IMR-90 (cell line): ENCODE measurements around the gene SNRNP70. TPM values are rescaled to one million over a fixed set of nuclear protein-coding genes. Genes with fewer than 3 reads are reported as not detected.

ENCODE experiments used
- ATAC-seq: fragments of 200-7000 bp; cut with Tn5 transposase; 2 replicates; pipeline ENCODE4 v1.9.1; 2020; ENCODE audit warnings: low read depth, mild to moderate bottlenecking, moderate library complexity
- BruUV-seq: library from RNA; stranded (reverse); fragments of 400-500 nt; replicated peaks from 2 replicates; lab custom pipeline; 2021; lab: Mats Ljungman, UMichigan
- CTCF ChIA-PET: fragments of 300-600 bp; formaldehyde crosslinking; extraction: SDS; loops from one replicate; lab custom pipeline; 2021; ENCODE audit warnings: antibody characterized with exemption; lab: Yijun Ruan, JAX
- POLR2A ChIA-PET: fragments of 300-600 bp; sonication (Branson Sonifier 250); formaldehyde crosslinking; loops from one replicate; lab custom pipeline; 2022; ENCODE audit warnings: antibody characterized with exemption; ENCODE audit not compliant: unreplicated experiment; lab: Charles Lee
- DNase-seq: peaks from one replicate; pipeline ENCODE4 v3.0.0; 2013
- H2AFZ ChIP-seq: replicated peaks from 2 replicates; pipeline ENCODE3; 2013; ENCODE audit warnings: low read length, mild to moderate bottlenecking; ENCODE audit not compliant: poor library complexity
- H2AK5ac ChIP-seq: 2 replicates; pipeline ENCODE4 v1.6.1; 2013; ENCODE audit warnings: low read depth, low read length, inconsistent platforms
- H2AK9ac ChIP-seq: replicated peaks from 2 replicates; pipeline ENCODE3; 2013; ENCODE audit warnings: mild to moderate bottlenecking, low read depth, low read length, moderate library complexity; ENCODE audit not compliant: poor library complexity
- H2BK120ac ChIP-seq: 2 replicates; pipeline ENCODE4 v1.6.1; 2013; ENCODE audit warnings: low read depth, low read length, inconsistent platforms
- H2BK15ac ChIP-seq: 3 replicates; pipeline ENCODE4 v1.6.1; 2013; ENCODE audit warnings: low read depth, low read length, inconsistent platforms
- H2BK20ac ChIP-seq: 2 replicates; pipeline ENCODE4 v1.6.1; 2013; ENCODE audit warnings: low read depth, mild to moderate bottlenecking, inconsistent platforms, low read length, moderate library complexity
- H2BK5ac ChIP-seq: 2 replicates; pipeline ENCODE4 v1.6.1; 2013; ENCODE audit warnings: mild to moderate bottlenecking, low read depth, low read length, inconsistent platforms; ENCODE audit not compliant: poor library complexity, severe bottlenecking
- H3K14ac ChIP-seq: replicated peaks from 2 replicates; pipeline ENCODE4 v1.6.1; 2013; ENCODE audit warnings: low read depth, low read length, inconsistent platforms
- H3K18ac ChIP-seq: 2 replicates; pipeline ENCODE4 v1.6.1; 2013; ENCODE audit warnings: low read depth, low read length, control low read depth
- H3K23ac ChIP-seq: 2 replicates; pipeline ENCODE4 v1.6.1; 2013; ENCODE audit warnings: low read depth, low read length, inconsistent platforms
- H3K27ac ChIP-seq: 2 replicates; pipeline ENCODE4 v1.5.1; 2013; ENCODE audit warnings: mild to moderate bottlenecking, control low read depth, low read length; ENCODE audit not compliant: insufficient read depth
- H3K27me3 ChIP-seq: 2 replicates; pipeline ENCODE4 v1.6.1; 2013; ENCODE audit warnings: low read length; ENCODE audit not compliant: control insufficient read depth, insufficient read depth
- H3K36me3 ChIP-seq: 2 replicates; pipeline ENCODE4 v1.6.1; 2013; ENCODE audit warnings: low read length, mixed read lengths; ENCODE audit not compliant: control insufficient read depth, insufficient read depth
- H3K4ac ChIP-seq: 2 replicates; pipeline ENCODE4 v1.6.1; 2013; ENCODE audit warnings: low read depth, low read length, inconsistent platforms
- H3K4me1 ChIP-seq: 2 replicates; pipeline ENCODE4 v1.6.1; 2013; ENCODE audit warnings: low read length, mixed read lengths; ENCODE audit not compliant: control insufficient read depth, insufficient read depth
- H3K4me2 ChIP-seq: 2 replicates; pipeline ENCODE4 v1.6.1; 2013; ENCODE audit warnings: low read depth, mild to moderate bottlenecking, control low read depth, low read length, moderate library complexity
- H3K4me3 ChIP-seq: 2 replicates; pipeline ENCODE4 v1.5.1; 2013; ENCODE audit warnings: low read depth, mild to moderate bottlenecking, control low read depth, low read length, moderate library complexity; ENCODE audit not compliant: insufficient read depth
- H3K56ac ChIP-seq: 2 replicates; pipeline ENCODE4 v1.6.1; 2013; ENCODE audit warnings: low read length, inconsistent platforms; ENCODE audit not compliant: insufficient read depth; ENCODE audit errors: extremely low read depth
- H3K79me1 ChIP-seq, 2 experiments: 2 replicates each; pipeline ENCODE4 v1.6.1; 2013; ENCODE audit warnings: low read length in 2 of 2, inconsistent platforms in 1 of 2, low read depth in 1 of 2
- H3K9ac ChIP-seq: 2 replicates; pipeline ENCODE4 v1.6.1; 2013; ENCODE audit warnings: low read depth, low read length, control low read depth
- H3K9me1 ChIP-seq: 2 replicates; pipeline ENCODE4 v1.6.1; 2013; ENCODE audit warnings: low read length, inconsistent platforms; ENCODE audit not compliant: insufficient read depth
- H3K9me3 ChIP-seq: 2 replicates; pipeline ENCODE4 v1.6.1; 2013; ENCODE audit warnings: low read length; ENCODE audit not compliant: control insufficient read depth, insufficient read depth
- H4K20me1 ChIP-seq: 2 replicates; pipeline ENCODE4 v1.6.1; 2013; ENCODE audit warnings: low read length, inconsistent platforms; ENCODE audit not compliant: insufficient read depth
- H4K5ac ChIP-seq: 2 replicates; pipeline ENCODE4 v1.6.1; 2013; ENCODE audit warnings: mild to moderate bottlenecking, low read depth, low read length, control low read depth
- H4K8ac ChIP-seq, 2 experiments: 2 replicates each; pipeline ENCODE4 v1.6.1; 2013; ENCODE audit warnings: low read depth in 2 of 2, low read length in 2 of 2, control low read depth in 1 of 2, inconsistent platforms in 1 of 2
- H4K91ac ChIP-seq: 2 replicates; pipeline ENCODE4 v1.6.1; 2013; ENCODE audit warnings: low read depth, low read length, inconsistent platforms; ENCODE audit not compliant: insufficient read depth
- BHLHE40 ChIP-seq: fragments of 150-350 bp; IDR thresholded peaks from 2 replicates; pipeline ENCODE4 v1.6.1; 2016; ENCODE audit warnings: mild to moderate bottlenecking, low read depth, low read length
- MAFK ChIP-seq: IDR thresholded peaks from 2 replicates; pipeline ENCODE4 v1.6.1; 2012; ENCODE audit warnings: low read depth, low read length, improper control_type of control experiment
- MAZ ChIP-seq: IDR thresholded peaks from 2 replicates; pipeline ENCODE4 v1.6.1; 2012; ENCODE audit warnings: low read depth, mild to moderate bottlenecking, low read length, improper control_type of control experiment, moderate library complexity, borderline replicate concordance
- NFE2L2 ChIP-seq: fragments of 150-350 bp; IDR thresholded peaks from 2 replicates; pipeline ENCODE4 v1.6.1; 2016; ENCODE audit warnings: low read depth, mild to moderate bottlenecking, low read length
- POLR2A ChIP-seq: IDR thresholded peaks from 2 replicates; pipeline ENCODE4 v1.6.1; 2012; ENCODE audit warnings: mild to moderate bottlenecking, low read depth, low read length
- SMC3 ChIP-seq: fragments of 150-350 bp; IDR thresholded peaks from 2 replicates; pipeline ENCODE4 v1.6.1; 2016; ENCODE audit warnings: low read depth, mild to moderate bottlenecking, antibody characterized with exemption, low read length, moderate library complexity
- WGBS, 2 experiments: methylation state at CpG; one replicate each; pipeline versions ENCODE4 v1.1.5 to v1.1.7; 2013; ENCODE audit warnings: missing lambda C conversion rate in 2 of 2; ENCODE audit not compliant: insufficient read length in 1 of 2; ENCODE audit errors: extremely low coverage in 2 of 2; 5-methylcytosine and 5-hydroxymethylcytosine counted together
- dilution Hi-C: fragments of 300-500 bp; cut with HindIII; formaldehyde crosslinking; loops from one replicate; pipeline ENCODE4 v1.14.3; 2018; ENCODE audit warnings: low sequenced_read_pairs; ENCODE audit not compliant: unreplicated experiment
- in situ Hi-C: fragments of 300-500 bp; cut with MboI; formaldehyde crosslinking; loops from 3 replicates; pipeline ENCODE4 v1.14.3; 2019; ENCODE audit warnings: low sequenced_read_pairs, inconsistent platforms, mixed read lengths
- intact Hi-C: fragments of 100-400 bp; cut with micrococcal nuclease; formaldehyde crosslinking; loops from 2 replicates; pipeline ENCODE4 v1.10.0; 2022
- polyA plus RNA-seq, 3 experiments: library from polyadenylated mRNA; depleted of rRNA; stranded (reverse); fragments of >200 nt; gene quantifications; 2 replicates each; pipeline ENCODE4 v1.2.3, GENCODE V29; 2012; ENCODE audit warnings: low replicate concordance in 1 of 3
- total RNA-seq: library from RNA; depleted of rRNA; stranded (reverse); fragments of >200 nt; gene quantifications from 2 replicates; pipeline ENCODE4 v1.2.3, GENCODE V29; 2012
- TF ChIP-seq, protein P1 (sequence below): fragments of 150-350 bp; IDR thresholded peaks from 2 replicates; pipeline ENCODE4 v1.6.1; 2016; ENCODE audit warnings: low read depth, mild to moderate bottlenecking, low read length, moderate library complexity, borderline replicate concordance
- TF ChIP-seq, protein P2 (sequence below): conservative IDR thresholded peaks from 2 replicates; pipeline ENCODE4 v1.5.1; 2012; ENCODE audit warnings: mild to moderate bottlenecking, low read depth, low read length, improper control_type of control experiment

SNRNP70 gene
- total and polyA plus RNA-seq, 2 of the 4 experiments (the other 2 are of a cell fraction) = 72.8 to 200 TPM

DNA sequence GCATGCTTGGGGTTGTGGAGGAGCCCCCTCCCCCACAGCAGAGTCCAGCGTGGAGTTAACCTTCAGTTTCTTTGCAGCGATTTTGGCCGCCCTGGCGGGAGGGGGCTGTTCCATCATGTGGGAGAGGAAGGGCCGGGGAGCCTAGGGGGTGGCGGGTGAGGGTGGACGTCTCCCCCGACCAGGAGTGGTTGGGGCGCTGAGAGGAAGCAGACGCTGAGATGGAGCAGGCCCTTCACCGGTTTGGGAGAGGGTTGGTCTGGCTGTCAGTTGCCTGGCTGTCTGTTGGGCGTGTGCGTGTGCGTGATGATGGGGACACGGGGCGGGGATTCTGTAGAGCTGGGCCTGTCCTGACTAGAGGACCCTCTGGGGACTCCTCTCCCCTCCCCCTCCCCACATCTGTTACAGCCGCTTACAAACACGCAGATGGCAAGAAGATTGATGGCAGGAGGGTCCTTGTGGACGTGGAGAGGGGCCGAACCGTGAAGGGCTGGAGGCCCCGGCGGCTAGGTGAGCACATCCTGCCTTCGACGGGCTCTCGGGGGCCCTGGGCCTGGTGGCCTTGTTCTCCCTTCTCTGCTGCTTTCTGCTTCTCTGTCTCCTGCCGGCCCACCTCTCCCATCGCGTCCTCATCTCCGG lies 19.1 kb downstream of the SNRNP70 start:
- Histone ChIP-seq H3K9ac (no peak overlapping the region), H2BK20ac (no peak overlapping the region), H3K4me3 (no peak overlapping the region), H2BK15ac (no peak overlapping the region), H2AK5ac (no peak overlapping the region), H3K27ac (no peak overlapping the region), H4K20me1 (peaks cover 48% of the 10 kb centered on the region), H3K23ac (no peak overlapping the region), H3K4me2 (no peak overlapping the region), H2AK9ac (no peak overlapping the region), H3K18ac (no peak overlapping the region), H3K27me3 (no peaks in the 10 kb centered on the region), H3K79me1 (peaks cover 23 to 59% of the 10 kb centered on the region in 2 experiments), H3K9me3 (no peaks in the 10 kb centered on the region), H2AFZ (no peak overlapping the region), H4K8ac (no peak overlapping the region), H2BK120ac (no peak overlapping the region), H2BK5ac (no peak overlapping the region), H4K91ac (no peak overlapping the region), H3K4me1 (no peaks in the 10 kb centered on the region), H3K14ac (no peak overlapping the region), H3K56ac (no peak overlapping the region), H3K4ac (no peak overlapping the region), H4K5ac (no peak overlapping the region), H3K9me1 (no peaks in the 10 kb centered on the region), H3K36me3 (peaks cover 81% of the 10 kb centered on the region)
- in situ Hi-C loops = no loop called here
- dilution Hi-C loops = no loop called here
- ChIA-PET CTCF (no interaction called here), POLR2A (no interaction called here)
- no TSS peak for BruUV-seq
- TF ChIP-seq SMC3 = no peak
- TF ChIP-seq, protein P1, sequence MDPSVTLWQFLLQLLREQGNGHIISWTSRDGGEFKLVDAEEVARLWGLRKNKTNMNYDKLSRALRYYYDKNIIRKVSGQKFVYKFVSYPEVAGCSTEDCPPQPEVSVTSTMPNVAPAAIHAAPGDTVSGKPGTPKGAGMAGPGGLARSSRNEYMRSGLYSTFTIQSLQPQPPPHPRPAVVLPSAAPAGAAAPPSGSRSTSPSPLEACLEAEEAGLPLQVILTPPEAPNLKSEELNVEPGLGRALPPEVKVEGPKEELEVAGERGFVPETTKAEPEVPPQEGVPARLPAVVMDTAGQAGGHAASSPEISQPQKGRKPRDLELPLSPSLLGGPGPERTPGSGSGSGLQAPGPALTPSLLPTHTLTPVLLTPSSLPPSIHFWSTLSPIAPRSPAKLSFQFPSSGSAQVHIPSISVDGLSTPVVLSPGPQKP = no peak
- no peak for TF ChIP-seq BHLHE40
- TF ChIP-seq, protein P2, sequence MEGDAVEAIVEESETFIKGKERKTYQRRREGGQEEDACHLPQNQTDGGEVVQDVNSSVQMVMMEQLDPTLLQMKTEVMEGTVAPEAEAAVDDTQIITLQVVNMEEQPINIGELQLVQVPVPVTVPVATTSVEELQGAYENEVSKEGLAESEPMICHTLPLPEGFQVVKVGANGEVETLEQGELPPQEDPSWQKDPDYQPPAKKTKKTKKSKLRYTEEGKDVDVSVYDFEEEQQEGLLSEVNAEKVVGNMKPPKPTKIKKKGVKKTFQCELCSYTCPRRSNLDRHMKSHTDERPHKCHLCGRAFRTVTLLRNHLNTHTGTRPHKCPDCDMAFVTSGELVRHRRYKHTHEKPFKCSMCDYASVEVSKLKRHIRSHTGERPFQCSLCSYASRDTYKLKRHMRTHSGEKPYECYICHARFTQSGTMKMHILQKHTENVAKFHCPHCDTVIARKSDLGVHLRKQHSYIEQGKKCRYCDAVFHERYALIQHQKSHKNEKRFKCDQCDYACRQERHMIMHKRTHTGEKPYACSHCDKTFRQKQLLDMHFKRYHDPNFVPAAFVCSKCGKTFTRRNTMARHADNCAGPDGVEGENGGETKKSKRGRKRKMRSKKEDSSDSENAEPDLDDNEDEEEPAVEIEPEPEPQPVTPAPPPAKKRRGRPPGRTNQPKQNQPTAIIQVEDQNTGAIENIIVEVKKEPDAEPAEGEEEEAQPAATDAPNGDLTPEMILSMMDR = no peak
- no peak for TF ChIP-seq MAZ
- no peak for TF ChIP-seq MAFK
- no peak for TF ChIP-seq POLR2A
- TF ChIP-seq NFE2L2 = no peak
- ATAC-seq (no peak), DNase-seq (no peak)
- intact Hi-C loops = no loop called here
- WGBS, 2 experiments = 70% methylated on average over 2 of the region's 30 CpGs; no CpG with 5 or more reads in 1 of the 2 experiments
